Right hindlimb (tissue), 1 donor: ENCODE results near the gene BABAM2.
A peak's percentile ranks its signal among the peaks of the same experiment; 100 is the strongest.
"Not testable (repeated sequence)": the region's sequence is repeated elsewhere in the genome, so short reads cannot be mapped to it uniquely, and the experiment has no call there.

Source experiments
- DNase-seq: peaks from one replicate; pipeline ENCODE4 v3.0.0-alpha.2; 2018

Gene BABAM2

GRCh38 chr2:28085201-28085600 is 194.7 kb downstream of the BABAM2 start:
- DNase-seq: no peak

- DNase-seq: no peak
These were observed 196.1 kb downstream of the BABAM2 start for GRCh38 chr2:28086611-28087010.

- DNase-seq: no peak
These were observed 198.4 kb downstream of the BABAM2 start for GRCh38 chr2:28088970-28089369.

GRCh38 chr2:28089486-28089885 is 199.0 kb downstream of the BABAM2 start:
- DNase-seq: no peak

- no peak for DNase-seq
These were observed 202.8 kb downstream of the BABAM2 start for GRCh38 chr2:28093308-28093707.

- no peak for DNase-seq
These were observed 203.2 kb downstream of the BABAM2 start for GRCh38 chr2:28093768-28094167.

GRCh38 chr2:28094739-28095138 is 204.2 kb downstream of the BABAM2 start:
- DNase-seq: no peak

- no peak for DNase-seq
These were observed 205.1 kb downstream of the BABAM2 start for GRCh38 chr2:28095622-28096021.

GRCh38 chr2:28096421-28096820 is 205.9 kb downstream of the BABAM2 start:
- DNase-seq: no peak

- no peak for DNase-seq
These were observed 208.1 kb downstream of the BABAM2 start for GRCh38 chr2:28098501-28099225.

- DNase-seq: no peak
These were observed 210.6 kb downstream of the BABAM2 start for GRCh38 chr2:28101123-28101522.

- DNase-seq: no peak
These were observed 211.4 kb downstream of the BABAM2 start for GRCh38 chr2:28101892-28102291.

- peak; percentile 37 for DNase-seq
These were observed 211.9 kb downstream of the BABAM2 start for GRCh38 chr2:28102455-28102874.

GRCh38 chr2:28103611-28104010 is 213.1 kb downstream of the BABAM2 start:
- DNase-seq: no peak

- no peak for DNase-seq
These were observed 217.6 kb downstream of the BABAM2 start for GRCh38 chr2:28108143-28108542.

GRCh38 chr2:28113771-28114170 is 223.2 kb downstream of the BABAM2 start:
- not testable (repeated sequence) for DNase-seq

- DNase-seq: no peak
These were observed 226.6 kb downstream of the BABAM2 start for GRCh38 chr2:28117104-28117596.

- DNase-seq: no peak
These were observed 229.1 kb downstream of the BABAM2 start for GRCh38 chr2:28119631-28120030.

GRCh38 chr2:28128281-28128950 is 237.9 kb downstream of the BABAM2 start:
- no peak for DNase-seq

- no peak for DNase-seq
These were observed 239.6 kb downstream of the BABAM2 start for GRCh38 chr2:28129955-28130695.

GRCh38 chr2:28133778-28134177 is 243.2 kb downstream of the BABAM2 start:
- DNase-seq: no peak

GRCh38 chr2:28134262-28134812 is 243.8 kb downstream of the BABAM2 start:
- no peak for DNase-seq

GRCh38 chr2:28134857-28135256 is 244.3 kb downstream of the BABAM2 start:
- DNase-seq: no peak
